Hepatocyte (in vitro differentiated cells): ENCODE measurements around the gene THSD4. TPM values are rescaled to one million over a fixed set of nuclear protein-coding genes. Genes with fewer than 3 reads are reported as not detected.

ENCODE experiments used
- DNase-seq: peaks from one replicate; pipeline ENCODE4 v3.0.0-alpha.2; 2016; ENCODE audit warnings: low spot score
- H2AFZ ChIP-seq: fragments of 200-600 bp; sonication (generic); 2 replicates; pipeline ENCODE4 v1.6.0; 2016; ENCODE audit warnings: antibody characterized with exemption, mild to moderate bottlenecking
- H3K27ac ChIP-seq: fragments of 200-600 bp; sonication (generic); 2 replicates; pipeline ENCODE4 v1.5.1; 2016; ENCODE audit warnings: mild to moderate bottlenecking
- H3K27me3 ChIP-seq: fragments of 200-600 bp; sonication (generic); 2 replicates; pipeline ENCODE4 v1.6.1; 2016
- H3K36me3 ChIP-seq: fragments of 200-600 bp; sonication (generic); replicated peaks from 2 replicates; pipeline ENCODE4 v1.5.1; 2016; ENCODE audit warnings: low read depth; ENCODE audit not compliant: insufficient read depth
- H3K4me1 ChIP-seq: fragments of 200-600 bp; sonication (generic); 2 replicates; pipeline ENCODE4 v1.5.1; 2016; ENCODE audit warnings: mild to moderate bottlenecking, moderate library complexity; ENCODE audit not compliant: insufficient read depth
- H3K4me2 ChIP-seq: fragments of 200-600 bp; sonication (generic); 2 replicates; pipeline ENCODE4 v1.6.0; 2016
- H3K4me3 ChIP-seq: fragments of 200-600 bp; sonication (generic); 2 replicates; pipeline ENCODE4 v1.5.1; 2016; ENCODE audit warnings: mild to moderate bottlenecking
- H3K79me2 ChIP-seq: fragments of 200-600 bp; sonication (generic); 2 replicates; pipeline ENCODE4 v1.6.0; 2017; ENCODE audit warnings: mild to moderate bottlenecking
- H3K9me2 ChIP-seq: fragments of 200-600 bp; sonication (generic); replicated peaks from 2 replicates; pipeline ENCODE4 v1.6.0; 2017; ENCODE audit warnings: mild to moderate bottlenecking; ENCODE audit not compliant: insufficient read depth
- H3K9me3 ChIP-seq: fragments of 200-600 bp; sonication (generic); 2 replicates; pipeline ENCODE4 v1.5.1; 2016; ENCODE audit warnings: low read depth, mild to moderate bottlenecking
- H4K20me1 ChIP-seq: fragments of 200-600 bp; sonication (generic); 2 replicates; pipeline ENCODE4 v1.6.0; 2016; ENCODE audit warnings: mild to moderate bottlenecking; ENCODE audit not compliant: insufficient read depth, poor library complexity, severe bottlenecking
- CTCF ChIP-seq: fragments of 200-600 bp; sonication (generic); IDR thresholded peaks from 2 replicates; pipeline ENCODE4 v1.5.1; 2016; ENCODE audit warnings: antibody characterized with exemption, mild to moderate bottlenecking; ENCODE audit not compliant: poor library complexity
- EZH2 ChIP-seq: fragments of 200-600 bp; sonication (generic); IDR thresholded peaks from 2 replicates; pipeline ENCODE4 v1.6.1; 2016; ENCODE audit warnings: antibody characterized with exemption, mild to moderate bottlenecking, borderline replicate concordance
- EZH2phosphoT487 ChIP-seq: fragments of 200-600 bp; sonication (generic); IDR thresholded peaks from one replicate; pipeline ENCODE4 v1.6.1; 2018; ENCODE audit warnings: antibody characterized with exemption, mild to moderate bottlenecking, low read depth, moderate library complexity; ENCODE audit not compliant: unreplicated experiment, severe bottlenecking
- whole genome bisulfite sequencing: methylation state at CpG from one replicate; pipeline ENCODE4 v1.1.6; 2016; ENCODE audit warnings: low lambda C conversion rate; ENCODE audit errors: missing lambda C conversion rate; 5-methylcytosine and 5-hydroxymethylcytosine counted together
- polyA plus RNA-seq: library from polyadenylated mRNA; unstranded; fragments of >200 nt; fragmentation: Nextera tagmentation; extraction: Ambion mirVana; gene quantifications from 2 replicates; pipeline ENCODE4 v1.2.1, GENCODE V29; 2016
- total RNA-seq: library from RNA; depleted of rRNA; stranded (reverse); fragments of >200 nt; gene quantifications from 2 replicates; pipeline ENCODE4 v1.2.3, GENCODE V29; 2014

Gene THSD4
- total and polyA plus RNA-seq, 2 experiments from 2014 or later = 4.3 to 7.0 TPM

- Histone ChIP-seq H2AFZ (no peak overlapping the region), H3K9me3 (no peaks in the 10 kb centered on the region), H3K27ac (no peak overlapping the region), H3K9me2 (no peaks in the 10 kb centered on the region), H3K4me3 (no peak overlapping the region), H3K79me2 (no peaks in the 10 kb centered on the region), H3K27me3 (peaks cover under 1% of the 10 kb centered on the region), H3K36me3 (no peaks in the 10 kb centered on the region), H4K20me1 (no peaks in the 10 kb centered on the region), H3K4me1 (peaks cover 12% of the 10 kb centered on the region), H3K4me2 (no peak overlapping the region)
- 89% methylated on average over 1 of the region's 1 CpG for WGBS
- DNase-seq = no peak
- TF ChIP-seq CTCF = no peak
- TF ChIP-seq EZH2phosphoT487 = no peak
- no peak for TF ChIP-seq EZH2
These were observed 430.7 kb downstream of the THSD4 start for GRCh38 chr15:71545923-71546322.

GRCh38 chr15:71547011-71547410, 431.7 kb downstream of the THSD4 start:
- Histone ChIP-seq H3K9me3 (no peaks in the 10 kb centered on the region), H3K4me3 (no peak overlapping the region), H3K9me2 (no peaks in the 10 kb centered on the region), H3K79me2 (no peaks in the 10 kb centered on the region), H3K36me3 (no peaks in the 10 kb centered on the region), H2AFZ (no peak overlapping the region), H3K4me1 (peaks cover 12% of the 10 kb centered on the region), H3K27me3 (peaks cover 4% of the 10 kb centered on the region), H3K27ac (no peak overlapping the region), H4K20me1 (no peaks in the 10 kb centered on the region), H3K4me2 (peak overlapping the region; percentile 57)
- TF ChIP-seq CTCF (no peak), EZH2phosphoT487 (no peak), EZH2 (no peak)
- peak; percentile 36 for DNase-seq
- WGBS = 38% methylated on average over 12 of the region's 12 CpGs

DNA sequence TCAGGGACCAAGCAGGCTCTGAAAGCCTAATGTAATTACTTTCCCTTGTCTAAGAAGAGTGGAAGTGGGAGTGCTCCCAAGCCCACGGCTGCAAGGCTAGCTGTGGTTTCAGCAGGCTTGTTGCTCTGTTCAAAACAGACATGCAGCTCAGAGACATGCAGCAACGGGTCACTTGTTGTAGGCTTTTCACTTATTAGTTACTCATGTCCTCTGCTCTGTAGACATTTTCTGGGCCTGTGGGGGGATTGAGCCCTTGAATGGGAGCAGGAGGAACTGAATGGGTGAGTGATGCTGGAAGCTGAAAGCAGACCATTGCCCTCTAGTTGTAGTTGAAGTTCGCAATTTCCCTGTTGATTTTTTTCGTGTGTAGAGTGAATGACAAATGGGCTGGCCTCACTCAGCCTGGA, 433.1 kb downstream of the THSD4 start:
- Histone ChIP-seq H3K4me3 (no peak overlapping the region), H3K4me2 (no peak overlapping the region), H3K36me3 (no peaks in the 10 kb centered on the region), H4K20me1 (no peaks in the 10 kb centered on the region), H3K27me3 (peaks cover 4% of the 10 kb centered on the region), H2AFZ (no peak overlapping the region), H3K79me2 (no peaks in the 10 kb centered on the region), H3K9me3 (no peaks in the 10 kb centered on the region), H3K9me2 (no peaks in the 10 kb centered on the region), H3K27ac (no peak overlapping the region), H3K4me1 (peaks cover 12% of the 10 kb centered on the region)
- no peak for DNase-seq
- TF ChIP-seq CTCF = no peak
- TF ChIP-seq EZH2 = no peak
- no peak for TF ChIP-seq EZH2phosphoT487
- 49% methylated on average over 4 of the region's 4 CpGs for WGBS

DNA sequence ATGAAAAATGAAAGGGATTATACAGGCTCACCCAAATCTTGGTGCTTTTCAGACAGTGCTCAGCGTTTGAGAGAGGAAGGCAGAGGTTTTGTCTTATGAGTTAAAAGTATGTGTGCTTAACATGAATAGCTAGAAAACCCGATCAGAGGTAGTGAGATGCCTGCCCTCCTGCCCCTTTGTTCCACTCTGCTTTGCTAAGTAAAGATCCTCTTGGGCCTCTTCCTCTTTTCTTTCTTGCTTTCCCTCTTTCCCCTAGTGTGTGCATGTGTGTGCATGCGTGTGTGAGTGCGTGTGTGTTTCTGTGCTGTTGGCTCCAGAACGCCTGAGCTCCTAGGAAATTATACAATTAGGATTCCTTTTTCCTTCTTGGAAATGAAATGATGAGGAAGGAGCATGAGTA, 433.8 kb downstream of the THSD4 start:
- H2AFZ ChIP-seq = no peak overlapping the region
- peaks cover 12% of the 10 kb centered on the region for H3K4me1 ChIP-seq
- no peak overlapping the region for H3K4me3 ChIP-seq
- H3K36me3 ChIP-seq = no peaks in the 10 kb centered on the region
- H3K9me2 ChIP-seq = no peaks in the 10 kb centered on the region
- H3K4me2 ChIP-seq = peak overlapping the region; percentile 35
- WGBS = 42% methylated on average over 5 of the region's 5 CpGs
- peak overlapping the region; percentile 50 for H3K27ac ChIP-seq
- peaks cover 4% of the 10 kb centered on the region for H3K27me3 ChIP-seq
- no peaks in the 10 kb centered on the region for H3K9me3 ChIP-seq
- DNase-seq = no peak
- no peaks in the 10 kb centered on the region for H4K20me1 ChIP-seq
- no peaks in the 10 kb centered on the region for H3K79me2 ChIP-seq
- TF ChIP-seq EZH2 (no peak), CTCF (no peak), EZH2phosphoT487 (no peak)
